D721Med (cell line): ENCODE results near the gene SLC39A11.

ENCODE experiments used
- DNase-seq: peaks from one replicate; pipeline ENCODE4 v3.0.0; 2011; ENCODE audit warnings: low spot score; ENCODE audit not compliant: insufficient read length
- FAIRE-seq: peaks from 2 replicates; lab custom pipeline; 2011; peaks lifted over from hg19 to GRCh38; lab: Jason Lieb, UNC
- CTCF ChIP-seq: IDR thresholded peaks from 2 replicates; pipeline ENCODE4 v1.5.1; 2012; ENCODE audit warnings: mild to moderate bottlenecking, control low read depth; ENCODE audit not compliant: insufficient read depth; ENCODE audit errors: missing control alignments

Gene SLC39A11

GRCh38 chr17:72988451-72988850, 104.0 kb downstream of the SLC39A11 start:
- DNase-seq (no peak), FAIRE-seq (no peak)
- no peak for TF ChIP-seq CTCF

DNA sequence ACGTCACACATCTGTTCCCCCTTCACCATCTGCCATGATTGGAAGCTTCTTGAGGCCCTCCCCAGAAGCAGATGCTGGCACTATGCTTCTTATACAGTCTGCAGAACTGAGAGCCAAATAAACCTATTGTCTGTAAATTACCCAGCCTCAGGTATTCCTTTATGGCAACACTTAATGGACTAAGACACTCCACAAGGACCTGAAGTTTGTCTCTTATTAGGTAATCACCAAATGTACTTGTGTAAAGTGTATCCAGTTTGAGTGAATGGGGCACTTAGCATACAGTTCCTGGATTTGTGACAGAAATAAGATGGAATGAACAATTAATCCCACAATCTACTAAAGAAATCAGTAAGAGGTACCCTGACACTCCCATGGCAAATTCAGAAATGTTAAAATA, 105.3 kb downstream of the SLC39A11 start:
- no peak for FAIRE-seq
- no peak for TF ChIP-seq CTCF
- no peak for DNase-seq

DNA sequence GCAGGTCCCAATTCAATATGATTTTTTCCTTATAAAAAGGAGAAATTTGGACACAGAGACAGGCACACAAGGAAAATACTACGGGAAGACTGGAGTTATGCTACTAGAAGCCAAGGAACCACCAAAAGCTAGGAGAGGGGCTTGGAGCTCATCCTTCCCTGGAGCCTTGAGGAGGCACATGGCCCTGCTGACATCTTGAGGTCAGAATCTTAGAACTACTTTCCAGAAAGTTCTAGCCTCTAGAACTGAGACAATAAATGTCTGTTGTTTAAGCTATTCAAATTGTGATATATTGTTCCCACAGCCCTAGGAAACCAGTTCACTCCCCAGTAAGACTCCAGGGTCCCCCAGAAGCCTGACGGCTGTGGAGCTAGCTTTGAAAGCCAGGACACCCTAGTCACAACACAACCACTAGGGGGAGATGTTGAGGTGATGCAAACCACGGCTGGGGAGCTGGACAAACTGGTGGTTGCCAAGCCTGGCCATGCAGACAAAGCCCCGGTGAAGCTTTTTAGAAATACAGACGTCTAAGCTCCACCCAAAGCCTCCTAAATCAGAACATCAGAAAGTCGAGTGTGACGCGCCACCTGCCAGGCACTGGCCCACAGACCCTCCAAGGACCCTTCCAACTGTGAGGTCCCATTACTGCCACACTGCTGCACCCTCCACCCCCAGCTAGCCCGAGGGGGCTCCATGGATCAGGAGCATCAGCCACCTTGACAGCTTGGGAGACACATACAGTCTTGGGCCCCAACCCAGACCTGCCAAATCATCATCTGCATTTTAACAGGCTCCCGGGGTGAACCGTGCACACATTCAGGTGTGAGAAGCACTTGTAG, 106.4 kb downstream of the SLC39A11 start:
- TF ChIP-seq CTCF = peak; percentile 84
- FAIRE-seq = no peak
- peak; percentile 41 for DNase-seq

DNA sequence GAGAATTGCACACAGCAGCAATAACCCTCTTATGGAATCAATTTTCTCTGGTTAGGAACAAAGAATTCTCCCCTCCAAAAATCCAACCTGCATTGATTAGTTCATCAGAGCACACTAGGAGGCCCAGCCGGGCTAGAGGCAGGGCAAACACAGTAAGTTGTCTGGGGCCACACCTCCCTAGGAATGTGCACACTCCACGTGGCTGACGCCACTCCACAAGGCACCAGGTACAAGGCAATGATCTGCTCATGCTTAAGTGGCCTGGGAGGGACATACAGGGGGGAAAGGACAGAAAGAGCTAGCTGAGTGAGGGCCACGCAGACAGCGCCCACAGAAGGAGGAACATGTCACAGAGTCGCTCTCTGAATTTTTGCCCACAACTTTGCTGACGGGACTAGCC, 107.6 kb downstream of the SLC39A11 start:
- DNase-seq (no peak), FAIRE-seq (no peak)
- TF ChIP-seq CTCF = no peak

DNA sequence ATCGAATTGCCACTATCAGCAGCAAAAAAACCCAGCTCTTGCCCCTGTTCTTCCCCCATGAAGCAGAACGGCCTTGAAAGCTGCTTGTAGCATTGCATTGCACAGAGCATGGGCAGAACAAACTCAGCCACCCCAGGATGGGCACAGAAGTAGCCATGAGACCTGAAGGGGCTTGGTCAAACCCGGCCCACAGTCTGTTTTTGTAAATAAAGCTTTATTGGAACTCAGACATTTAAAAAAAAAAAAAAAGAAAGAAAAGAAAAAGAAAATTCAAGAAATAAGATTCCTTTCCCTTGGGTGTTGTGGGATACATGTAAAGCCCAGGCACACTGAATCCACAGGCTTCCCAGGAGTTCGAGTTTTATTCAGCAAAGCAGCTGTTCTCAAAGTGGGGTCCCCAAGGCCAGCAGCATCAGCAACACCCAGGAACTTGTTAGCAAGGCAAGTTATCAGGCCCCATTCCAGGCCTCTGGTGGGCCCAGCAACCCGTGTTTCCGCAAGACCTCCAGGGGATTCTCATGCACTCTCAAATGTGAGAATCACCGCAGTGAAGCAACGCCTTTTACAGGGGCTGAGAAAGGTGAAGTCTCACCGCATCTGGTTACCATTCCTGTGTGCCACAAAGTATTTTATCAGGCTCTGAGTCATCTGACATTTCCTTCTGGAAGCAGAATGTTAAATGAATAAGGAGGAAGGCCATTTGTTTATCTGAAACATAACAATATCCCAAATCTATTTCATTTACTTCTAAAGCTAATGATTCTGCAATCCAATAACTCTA, 108.2 kb downstream of the SLC39A11 start:
- no peak for TF ChIP-seq CTCF
- DNase-seq (no peak), FAIRE-seq (no peak)

DNA sequence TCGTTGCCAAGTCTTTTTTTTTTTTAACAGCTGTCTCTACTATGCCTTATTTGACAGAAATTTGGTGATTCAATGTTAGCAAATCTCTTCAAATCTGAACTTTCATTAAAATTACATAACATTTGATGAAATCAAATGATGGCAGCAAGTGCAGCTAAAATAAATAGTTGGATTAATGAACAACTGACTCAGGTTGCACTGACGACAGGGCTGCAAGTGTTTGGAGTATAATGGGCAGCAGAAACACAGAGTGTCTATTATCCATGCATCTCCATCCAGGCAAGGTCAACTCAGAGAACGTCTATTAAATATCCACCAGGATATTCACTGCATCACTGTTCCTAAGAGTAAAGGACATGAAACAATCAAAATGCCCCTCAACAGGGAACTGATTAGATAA, 109.8 kb downstream of the SLC39A11 start:
- no peak for TF ChIP-seq CTCF
- FAIRE-seq (no peak), DNase-seq (no peak)
